BLaER1 treated with 17β-estradiol and CSF1 and Interleukin-3, amounts not matched to agents 10 nM and 100 nM (cell line): ENCODE results near the gene KRT86.

Source experiments
- H3K27ac ChIP-seq, 11 experiments: shearing (Covaris generic); formaldehyde crosslinking; 2 replicates each; pipeline ENCODE4 v1.8.1; 2022
- H3K27me3 ChIP-seq, 11 experiments: shearing (Covaris generic); formaldehyde crosslinking; 2 replicates each; pipeline ENCODE4 v1.8.1; 2022
- H3K36me3 ChIP-seq, 11 experiments: shearing (Covaris generic); formaldehyde crosslinking; 2 replicates each; pipeline ENCODE4 v1.8.1; 2022
- H3K4me1 ChIP-seq, 10 experiments: shearing (Covaris generic); formaldehyde crosslinking; 2 replicates each; pipeline ENCODE4 v1.8.1; 2022
- H3K4me2 ChIP-seq, 11 experiments: shearing (Covaris generic); formaldehyde crosslinking; 2 replicates each; pipeline ENCODE4 v1.8.1; 2022
- H3K4me3 ChIP-seq, 10 experiments: shearing (Covaris generic); formaldehyde crosslinking; 2 replicates each; pipeline ENCODE4 v1.8.1; 2022
- H3K9ac ChIP-seq, 11 experiments: shearing (Covaris generic); formaldehyde crosslinking; 2 replicates each; pipeline ENCODE4 v1.8.1; 2022
- H3K9me3 ChIP-seq, 11 experiments: shearing (Covaris generic); formaldehyde crosslinking; replicated peaks in 1 of 11; 2 replicates each; pipeline ENCODE4 v1.8.1; 2022
- H4K20me1 ChIP-seq, 11 experiments: shearing (Covaris generic); formaldehyde crosslinking; 2 replicates each; pipeline ENCODE4 v1.8.1; 2022
- Cebpa-rat ChIP-seq, 11 experiments: shearing (Covaris generic); IDR thresholded peaks; 2 replicates each; pipeline ENCODE4 v1.8.1; 2022

KRT86 gene

GRCh38 chr12:52260361-52261207 is 13.9 kb upstream of the KRT86 start:
- TF ChIP-seq Cebpa-rat (IDR thresholded peaks at IDR 0.05): no peak
- H3K9ac ChIP-seq: peak overlapping the region in 1 of 11 experiments; percentile 43; a peak in 3 of 22 replicates
- peak overlapping the region in 5 of 11 experiments; percentile 1 to 61 (median 33); a peak in 8 of 22 replicates for H3K27ac ChIP-seq
- H3K27me3 ChIP-seq: no peaks in the 10 kb centered on the region
- H3K9me3 ChIP-seq: peaks cover 0 to 18% (median 12%) of the 10 kb centered on the region in 11 experiments; a peak in 13 of 22 replicates
- H3K4me3 ChIP-seq: no peak overlapping the region
- H3K36me3 ChIP-seq: no peaks in the 10 kb centered on the region
- H3K4me2 ChIP-seq: peak overlapping the region; percentile 11 to 74 (median 44); a peak in 20 of 22 replicates
- H4K20me1 ChIP-seq: no peaks in the 10 kb centered on the region
- peaks cover 11 to 31% (median 18%) of the 10 kb centered on the region in 10 experiments for H3K4me1 ChIP-seq

DNA sequence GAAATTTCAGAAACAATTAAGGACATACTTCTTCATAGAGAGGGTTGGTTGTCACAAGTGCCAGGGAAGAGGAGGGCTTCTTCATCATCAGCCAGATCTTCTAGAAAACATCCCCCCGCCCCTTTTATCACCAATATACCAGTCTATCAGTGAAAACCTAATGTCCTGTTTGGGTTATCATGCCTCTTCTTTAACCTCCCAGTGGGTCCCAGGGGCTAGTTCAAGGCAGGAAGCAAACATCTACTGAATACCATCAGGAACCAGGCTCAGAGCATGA is 13.3 kb upstream of the KRT86 start:
- no peak overlapping the region for H3K9ac ChIP-seq
- no peaks in the 10 kb centered on the region for H4K20me1 ChIP-seq
- H3K4me1 ChIP-seq: peaks cover 11 to 31% (median 18%) of the 10 kb centered on the region in 10 experiments
- H3K9me3 ChIP-seq: peaks cover 0 to 18% (median 12%) of the 10 kb centered on the region in 11 experiments; a peak in 13 of 22 replicates
- TF ChIP-seq Cebpa-rat (IDR thresholded peaks at IDR 0.05): no peak
- no peak overlapping the region for H3K27ac ChIP-seq
- no peaks in the 10 kb centered on the region for H3K27me3 ChIP-seq
- H3K4me3 ChIP-seq: no peak overlapping the region
- H3K36me3 ChIP-seq: no peaks in the 10 kb centered on the region
- H3K4me2 ChIP-seq: peak overlapping the region in 7 of 11 experiments; percentile 11 to 74 (median 58); a peak in 7 of 22 replicates

- H3K4me2 ChIP-seq: no peak overlapping the region
- H3K9me3 ChIP-seq: peaks cover 0 to 18% (median 12%) of the 10 kb centered on the region in 11 experiments; a peak in 13 of 22 replicates
- no peak for TF ChIP-seq Cebpa-rat (IDR thresholded peaks at IDR 0.05)
- no peak overlapping the region for H3K27ac ChIP-seq
- H3K4me3 ChIP-seq: no peak overlapping the region
- no peaks in the 10 kb centered on the region for H4K20me1 ChIP-seq
- H3K36me3 ChIP-seq: no peaks in the 10 kb centered on the region
- no peaks in the 10 kb centered on the region for H3K27me3 ChIP-seq
- H3K4me1 ChIP-seq: peaks cover 11 to 28% (median 18%) of the 10 kb centered on the region in 10 experiments
- H3K9ac ChIP-seq: no peak overlapping the region
Measured at GRCh38 chr12:52262286-52262685, 12.2 kb upstream of the KRT86 start.

DNA sequence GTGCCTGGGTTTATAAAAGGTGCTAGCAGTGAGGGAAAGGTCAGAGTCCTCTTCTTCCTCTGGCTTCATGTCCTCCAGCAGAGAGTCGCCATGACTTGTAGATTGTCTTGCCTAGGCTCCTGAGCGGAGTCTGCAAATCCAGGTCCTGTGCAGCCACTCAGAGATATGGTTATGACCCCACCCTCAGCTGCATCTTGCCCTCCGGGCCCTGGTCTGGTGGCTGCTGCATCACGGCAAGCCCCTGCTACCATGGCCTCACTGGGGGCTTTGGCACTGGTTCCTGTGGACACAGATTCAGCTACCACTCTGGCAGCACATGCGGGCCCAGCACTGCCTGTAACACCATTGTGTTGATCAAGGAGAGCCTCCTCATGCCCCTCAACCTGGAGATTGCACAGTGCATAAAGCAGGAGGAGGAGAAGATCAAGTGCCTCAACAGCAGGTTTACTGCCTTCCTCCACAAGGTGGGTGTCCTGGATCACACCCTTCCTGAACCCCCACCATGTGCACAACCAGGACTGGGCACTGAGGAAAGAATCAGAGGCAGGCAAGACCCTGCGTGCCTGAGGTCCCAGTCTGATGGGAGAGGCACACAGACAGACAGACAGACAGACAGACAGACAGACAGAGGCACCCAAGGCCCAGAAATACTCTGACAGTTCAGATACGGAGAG is 10.5 kb upstream of the KRT86 start:
- no peak for TF ChIP-seq Cebpa-rat (IDR thresholded peaks at IDR 0.05)
- Histone ChIP-seq H3K27me3 (no peaks in the 10 kb centered on the region), H3K9me3 (peaks cover 0 to 15% (median 12%) of the 10 kb centered on the region in 11 experiments; a peak in 13 of 22 replicates), H4K20me1 (no peaks in the 10 kb centered on the region), H3K27ac (no peak overlapping the region), H3K4me3 (no peak overlapping the region), H3K36me3 (no peaks in the 10 kb centered on the region), H3K9ac (no peak overlapping the region), H3K4me2 (no peak overlapping the region), H3K4me1 (peaks cover 11 to 25% (median 18%) of the 10 kb centered on the region in 10 experiments)

DNA sequence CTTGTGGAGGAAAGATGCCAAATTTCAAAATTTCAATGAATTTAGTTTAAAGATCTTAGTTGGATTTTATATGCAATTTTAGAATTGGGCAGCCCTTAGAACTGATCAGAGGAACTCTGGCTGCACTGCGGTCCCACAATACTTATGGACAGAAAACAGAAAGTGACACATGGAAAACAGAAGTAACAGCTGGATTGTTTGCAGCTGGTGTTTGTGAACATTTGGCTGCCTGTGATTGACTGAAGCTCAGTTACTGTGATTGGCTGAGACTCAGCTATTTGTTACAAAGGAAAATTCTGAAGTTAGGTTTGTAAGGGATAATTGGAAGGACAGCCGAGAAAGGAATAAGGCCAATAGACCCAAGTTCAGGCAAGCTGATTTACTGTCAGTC is 10.0 kb upstream of the KRT86 start:
- Histone ChIP-seq H3K9me3 (peaks cover 0 to 15% (median 12%) of the 10 kb centered on the region in 11 experiments; a peak in 13 of 22 replicates), H4K20me1 (no peaks in the 10 kb centered on the region), H3K4me3 (no peak overlapping the region), H3K27ac (no peak overlapping the region), H3K4me1 (peaks cover 11 to 20% (median 16%) of the 10 kb centered on the region in 10 experiments), H3K36me3 (no peaks in the 10 kb centered on the region), H3K9ac (no peak overlapping the region), H3K27me3 (no peaks in the 10 kb centered on the region), H3K4me2 (no peak overlapping the region)
- TF ChIP-seq Cebpa-rat (IDR thresholded peaks at IDR 0.05): no peak

GRCh38 chr12:52266514-52266913 is 7.9 kb upstream of the KRT86 start:
- no peaks in the 10 kb centered on the region for H3K27me3 ChIP-seq
- no peaks in the 10 kb centered on the region for H4K20me1 ChIP-seq
- no peaks in the 10 kb centered on the region for H3K4me1 ChIP-seq
- peaks cover 0 to 15% (median 12%) of the 10 kb centered on the region in 11 experiments; a peak in 13 of 22 replicates for H3K9me3 ChIP-seq
- no peak overlapping the region for H3K4me3 ChIP-seq
- H3K27ac ChIP-seq: no peak overlapping the region
- H3K36me3 ChIP-seq: no peaks in the 10 kb centered on the region
- H3K4me2 ChIP-seq: no peak overlapping the region
- H3K9ac ChIP-seq: no peak overlapping the region
- TF ChIP-seq Cebpa-rat (IDR thresholded peaks at IDR 0.05): no peak

- no peak overlapping the region for H3K4me3 ChIP-seq
- no peak overlapping the region for H3K9ac ChIP-seq
- H3K9me3 ChIP-seq: peaks cover 0 to 13% (median 9%) of the 10 kb centered on the region in 11 experiments; a peak in 13 of 22 replicates
- TF ChIP-seq Cebpa-rat (IDR thresholded peaks at IDR 0.05): no peak
- H3K27me3 ChIP-seq: no peaks in the 10 kb centered on the region
- H3K36me3 ChIP-seq: no peaks in the 10 kb centered on the region
- no peaks in the 10 kb centered on the region for H3K4me1 ChIP-seq
- H4K20me1 ChIP-seq: no peaks in the 10 kb centered on the region
- H3K27ac ChIP-seq: no peak overlapping the region
- H3K4me2 ChIP-seq: no peak overlapping the region
Measured at GRCh38 chr12:52267266-52267665, 7.2 kb upstream of the KRT86 start.

GRCh38 chr12:52267699-52268098 is 6.7 kb upstream of the KRT86 start:
- Histone ChIP-seq H3K4me2 (no peak overlapping the region), H3K4me3 (no peak overlapping the region), H3K9me3 (peaks cover 0 to 8% (median 5%) of the 10 kb centered on the region in 11 experiments; a peak in 12 of 22 replicates), H4K20me1 (no peaks in the 10 kb centered on the region), H3K27me3 (no peaks in the 10 kb centered on the region), H3K27ac (no peak overlapping the region), H3K9ac (no peak overlapping the region), H3K4me1 (no peaks in the 10 kb centered on the region), H3K36me3 (no peaks in the 10 kb centered on the region)
- TF ChIP-seq Cebpa-rat (IDR thresholded peaks at IDR 0.05): no peak

- no peak overlapping the region for H3K9ac ChIP-seq
- H3K27me3 ChIP-seq: no peaks in the 10 kb centered on the region
- H3K4me1 ChIP-seq: no peaks in the 10 kb centered on the region
- H3K36me3 ChIP-seq: no peaks in the 10 kb centered on the region
- no peak for TF ChIP-seq Cebpa-rat (IDR thresholded peaks at IDR 0.05)
- peaks cover 0 to 3% (median under 1%) of the 10 kb centered on the region in 11 experiments; a peak in 5 of 22 replicates for H3K9me3 ChIP-seq
- H3K4me2 ChIP-seq: no peak overlapping the region
- H3K27ac ChIP-seq: no peak overlapping the region
- H3K4me3 ChIP-seq: no peak overlapping the region
- H4K20me1 ChIP-seq: no peaks in the 10 kb centered on the region
Measured at GRCh38 chr12:52268212-52268611, 6.2 kb upstream of the KRT86 start.
